ENCODE data around the gene COBLL1. TPM values are rescaled to one million over a fixed set of nuclear protein-coding genes. Genes with fewer than 3 reads are reported as not detected.

Gene COBLL1
- total RNA-seq, 1 donor from 2014 or later, result 89.4 TPM

GRCh38 chr2:164697688-164698461 lies 143.7 kb downstream of the COBLL1 start:
- no peak overlapping the region for H3K27ac ChIP-seq
- peak in 1 of 2 donors; percentile 61 for ATAC-seq
- no peaks in the 10 kb centered on the region for H3K9me3 ChIP-seq
- no peaks in the 10 kb centered on the region for H3K27me3 ChIP-seq (ENCODE audit: low read depth)
- no peak for DNase-seq
- TF ChIP-seq CTCF (IDR thresholded peaks at IDR 0.05), result peak; percentile 45
- peaks cover 41% of the 10 kb centered on the region for H3K36me3 ChIP-seq
- no peak overlapping the region for H3K4me3 ChIP-seq
- H3K4me1 ChIP-seq, result peaks cover 7% of the 10 kb centered on the region
- intact Hi-C loops (cut with DNase I), result no loop called here

- H3K27me3 ChIP-seq (ENCODE audit: low read depth), result no peaks in the 10 kb centered on the region
- DNase-seq (no peak), ATAC-seq (no peak)
- TF ChIP-seq CTCF (IDR thresholded peaks at IDR 0.05), result no peak
- H3K4me3 ChIP-seq, result no peak overlapping the region
- peaks cover 7% of the 10 kb centered on the region for H3K4me1 ChIP-seq
- H3K9me3 ChIP-seq, result no peaks in the 10 kb centered on the region
- intact Hi-C loops (cut with DNase I), result no loop called here
- H3K36me3 ChIP-seq, result peaks cover 40% of the 10 kb centered on the region
- no peak overlapping the region for H3K27ac ChIP-seq
These were observed 145.0 kb downstream of the COBLL1 start for GRCh38 chr2:164696634-164697033.

- peaks cover 58% of the 10 kb centered on the region for H3K36me3 ChIP-seq
- H3K27ac ChIP-seq, result no peak overlapping the region
- DNase-seq (no peak), ATAC-seq (peak in 1 of 2 donors; percentile 21)
- H3K4me3 ChIP-seq, result no peak overlapping the region
- intact Hi-C loops (cut with DNase I), result no loop called here
- TF ChIP-seq CTCF (IDR thresholded peaks at IDR 0.05), result no peak
- H3K4me1 ChIP-seq, result peaks cover 7% of the 10 kb centered on the region
- no peaks in the 10 kb centered on the region for H3K9me3 ChIP-seq
- no peaks in the 10 kb centered on the region for H3K27me3 ChIP-seq (ENCODE audit: low read depth)
These were observed 147.3 kb downstream of the COBLL1 start for GRCh38 chr2:164694275-164694695.

GRCh38 chr2:164693834-164694233 lies 147.8 kb downstream of the COBLL1 start:
- Histone ChIP-seq H3K36me3 (peaks cover 63% of the 10 kb centered on the region), H3K9me3 (no peaks in the 10 kb centered on the region), H3K27ac (no peak overlapping the region), H3K4me3 (no peak overlapping the region), H3K4me1 (peaks cover 7% of the 10 kb centered on the region), H3K27me3 (ENCODE audit: low read depth) (no peaks in the 10 kb centered on the region)
- no peak for TF ChIP-seq CTCF (IDR thresholded peaks at IDR 0.05)
- DNase-seq (no peak), ATAC-seq (no peak)
- intact Hi-C loops (cut with DNase I), result no loop called here

GRCh38 chr2:164693390-164693789 lies 148.2 kb downstream of the COBLL1 start:
- no peaks in the 10 kb centered on the region for H3K9me3 ChIP-seq
- TF ChIP-seq CTCF (IDR thresholded peaks at IDR 0.05), result no peak

More at GRCh38 chr2:164693390-164693789, 148.2 kb downstream of the COBLL1 start:
- DNase-seq, result no peak
- Histone ChIP-seq H3K4me3 (no peak overlapping the region), H3K4me1 (peaks cover 7% of the 10 kb centered on the region), H3K27me3 (ENCODE audit: low read depth) (no peaks in the 10 kb centered on the region), H3K36me3 (peaks cover 67% of the 10 kb centered on the region), H3K27ac (no peak overlapping the region)
- ATAC-seq, result no peak
- intact Hi-C loops (cut with DNase I), result no loop called here

Measured in lower lobe of right lung (tissue), 2 donors.